Measurements from ENCODE around the gene UNC79. TPM values are rescaled to one million over a fixed set of nuclear protein-coding genes. Genes with fewer than 3 reads are reported as not detected.

Gene UNC79
- total and polyA plus RNA-seq, 2 experiments from 2014 or later, result 0.15 to 0.20 TPM

- no peaks in the 10 kb centered on the region for H3K9me2 ChIP-seq (replicated peaks; ENCODE audit: insufficient read depth)
- no peaks in the 10 kb centered on the region for H3K4me1 ChIP-seq (ENCODE audit: insufficient read depth)
- H3K36me3 ChIP-seq (replicated peaks; ENCODE audit: insufficient read depth, low read depth), result no peaks in the 10 kb centered on the region
- TF ChIP-seq EZH2phosphoT487 (IDR thresholded peaks at IDR 0.05; ENCODE audit: low read depth, severe bottlenecking, unreplicated experiment) (no peak), EZH2 (IDR thresholded peaks at IDR 0.05; ENCODE audit: borderline replicate concordance) (no peak), CTCF (IDR thresholded peaks at IDR 0.05; ENCODE audit: poor library complexity) (no peak)
- no peak overlapping the region for H3K27ac ChIP-seq
- no peak for DNase-seq (ENCODE audit: low spot score)
- H2AFZ ChIP-seq, result no peak overlapping the region
- no peaks in the 10 kb centered on the region for H3K27me3 ChIP-seq
- no peak overlapping the region for H3K4me2 ChIP-seq
- WGBS (ENCODE audit: low lambda C conversion rate, missing lambda C conversion rate), result 93% methylated on average over 14 of the region's 14 CpGs
- no peaks in the 10 kb centered on the region for H4K20me1 ChIP-seq (ENCODE audit: insufficient read depth, poor library complexity, severe bottlenecking)
- no peak overlapping the region for H3K4me3 ChIP-seq
- H3K9me3 ChIP-seq (ENCODE audit: low read depth), result no peaks in the 10 kb centered on the region
- no peaks in the 10 kb centered on the region for H3K79me2 ChIP-seq
Observed at GRCh38 chr14:93716746-93717667, 286.3 kb downstream of the UNC79 start.

GRCh38 chr14:93717668-93718320, 287.1 kb downstream of the UNC79 start:
- DNase-seq (ENCODE audit: low spot score), result no peak
- H3K79me2 ChIP-seq, result no peaks in the 10 kb centered on the region
- no peak overlapping the region for H2AFZ ChIP-seq
- WGBS (ENCODE audit: low lambda C conversion rate, missing lambda C conversion rate), result 94% methylated on average over 13 of the region's 13 CpGs
- no peaks in the 10 kb centered on the region for H3K4me1 ChIP-seq (ENCODE audit: insufficient read depth)
- no peaks in the 10 kb centered on the region for H3K9me2 ChIP-seq (replicated peaks; ENCODE audit: insufficient read depth)
- no peaks in the 10 kb centered on the region for H4K20me1 ChIP-seq (ENCODE audit: insufficient read depth, poor library complexity, severe bottlenecking)
- no peak overlapping the region for H3K4me3 ChIP-seq
- no peaks in the 10 kb centered on the region for H3K27me3 ChIP-seq
- no peak for TF ChIP-seq CTCF (IDR thresholded peaks at IDR 0.05; ENCODE audit: poor library complexity)
- no peak for TF ChIP-seq EZH2 (IDR thresholded peaks at IDR 0.05; ENCODE audit: borderline replicate concordance)
- no peak for TF ChIP-seq EZH2phosphoT487 (IDR thresholded peaks at IDR 0.05; ENCODE audit: low read depth, severe bottlenecking, unreplicated experiment)
- no peak overlapping the region for H3K4me2 ChIP-seq
- no peak overlapping the region for H3K27ac ChIP-seq
- H3K9me3 ChIP-seq (ENCODE audit: low read depth), result no peaks in the 10 kb centered on the region
- H3K36me3 ChIP-seq (replicated peaks; ENCODE audit: insufficient read depth, low read depth), result no peaks in the 10 kb centered on the region

- TF ChIP-seq EZH2phosphoT487 (IDR thresholded peaks at IDR 0.05; ENCODE audit: low read depth, severe bottlenecking, unreplicated experiment), result no peak
- TF ChIP-seq EZH2 (IDR thresholded peaks at IDR 0.05; ENCODE audit: borderline replicate concordance), result no peak
- no peak for TF ChIP-seq CTCF (IDR thresholded peaks at IDR 0.05; ENCODE audit: poor library complexity)
- WGBS (ENCODE audit: low lambda C conversion rate, missing lambda C conversion rate), result 100% methylated on average over 2 of the region's 3 CpGs
- H3K36me3 ChIP-seq (replicated peaks; ENCODE audit: insufficient read depth, low read depth), result no peaks in the 10 kb centered on the region
Observed at GRCh38 chr14:93719256-93719655, 288.5 kb downstream of the UNC79 start.

More at GRCh38 chr14:93719256-93719655, 288.5 kb downstream of the UNC79 start:
- Histone ChIP-seq H3K79me2 (no peaks in the 10 kb centered on the region), H4K20me1 (ENCODE audit: insufficient read depth, poor library complexity, severe bottlenecking) (no peaks in the 10 kb centered on the region), H3K9me3 (ENCODE audit: low read depth) (no peaks in the 10 kb centered on the region), H3K9me2 (replicated peaks; ENCODE audit: insufficient read depth) (no peaks in the 10 kb centered on the region), H2AFZ (no peak overlapping the region), H3K4me3 (no peak overlapping the region), H3K4me2 (no peak overlapping the region), H3K27me3 (no peaks in the 10 kb centered on the region), H3K4me1 (ENCODE audit: insufficient read depth) (no peaks in the 10 kb centered on the region), H3K27ac (no peak overlapping the region)
- no peak for DNase-seq (ENCODE audit: low spot score)
